Glutamatergic neuron (in vitro differentiated cells): Measurements from ENCODE around the gene TPMT. TPM values are rescaled to one million over a fixed set of nuclear protein-coding genes. Genes with fewer than 3 reads are reported as not detected.

ENCODE experiments used
- DNase-seq: peaks from one replicate; pipeline ENCODE4 v3.0.0; 2022
- H3K27ac Mint-ChIP-seq: one replicate; pipeline ENCODE4 v1.8.0; 2020; ENCODE audit warnings: mild to moderate bottlenecking, mixed read lengths, inconsistent platforms; ENCODE audit not compliant: unreplicated experiment
- H3K27me3 Mint-ChIP-seq: one replicate; pipeline ENCODE4 v1.8.0; 2020; ENCODE audit warnings: mild to moderate bottlenecking, moderate library complexity, mixed read lengths, inconsistent platforms; ENCODE audit not compliant: unreplicated experiment
- H3K36me3 Mint-ChIP-seq: one replicate; pipeline ENCODE4 v1.8.0; 2020; ENCODE audit warnings: mild to moderate bottlenecking, mixed read lengths, inconsistent platforms; ENCODE audit not compliant: unreplicated experiment
- H3K4me1 Mint-ChIP-seq: one replicate; pipeline ENCODE4 v1.8.0; 2020; ENCODE audit warnings: mild to moderate bottlenecking, low read depth, mixed read lengths, inconsistent platforms; ENCODE audit not compliant: unreplicated experiment
- H3K4me3 Mint-ChIP-seq: one replicate; pipeline ENCODE4 v1.8.0; 2020; ENCODE audit warnings: mild to moderate bottlenecking, mixed read lengths, inconsistent platforms; ENCODE audit not compliant: unreplicated experiment
- H3K9me3 Mint-ChIP-seq: one replicate; pipeline ENCODE4 v1.8.0; 2020; ENCODE audit warnings: mild to moderate bottlenecking, moderate library complexity, mixed read lengths, inconsistent platforms; ENCODE audit not compliant: unreplicated experiment
- total RNA-seq: library from RNA; stranded (reverse); fragmentation: NEBNext Ultra II Directional; extraction: Animal tissue kit (Norgen Biotek cat#: 25700); gene quantifications from one replicate; pipeline ENCODE4 v1.2.1, GENCODE V29; 2021; ENCODE audit not compliant: unreplicated experiment
- TF ChIP-seq, protein P1 (sequence below): fragments of 200-600 bp; sonication (generic); IDR thresholded peaks from one replicate; pipeline ENCODE4 v1.5.0; 2021; ENCODE audit not compliant: partially characterized antibody, unreplicated experiment

The TPMT gene
- total RNA-seq, 1 donor from 2014 or later = 3.4 TPM

DNA sequence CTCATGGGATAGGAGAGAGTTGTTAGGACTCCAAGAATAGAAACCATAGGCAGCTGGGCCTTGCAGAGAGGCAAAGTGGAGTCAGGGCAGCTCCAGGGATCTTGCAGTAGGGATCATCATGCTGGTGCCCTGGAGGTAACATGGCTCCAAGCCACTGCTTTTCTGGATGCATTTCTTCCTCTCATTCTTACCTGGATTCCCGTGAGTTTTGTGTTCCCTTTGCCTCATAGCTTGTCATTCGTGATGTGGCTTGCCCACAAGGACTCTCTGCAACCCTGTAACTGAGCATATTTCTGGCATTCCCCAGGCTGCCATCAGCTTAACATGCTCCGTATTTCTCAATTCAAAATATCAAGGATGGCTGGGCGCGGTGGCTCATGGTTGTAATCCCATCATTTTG lies 37.7 kb downstream of the TPMT start:
- Mint-ChIP-seq H3K27me3 (peaks cover 2% of the 10 kb centered on the region), H3K4me1 (peaks cover 7% of the 10 kb centered on the region), H3K27ac (no peak overlapping the region), H3K4me3 (no peak overlapping the region), H3K9me3 (peaks cover 2% of the 10 kb centered on the region), H3K36me3 (no peaks in the 10 kb centered on the region)
- no peak for DNase-seq
- TF ChIP-seq, protein P1, sequence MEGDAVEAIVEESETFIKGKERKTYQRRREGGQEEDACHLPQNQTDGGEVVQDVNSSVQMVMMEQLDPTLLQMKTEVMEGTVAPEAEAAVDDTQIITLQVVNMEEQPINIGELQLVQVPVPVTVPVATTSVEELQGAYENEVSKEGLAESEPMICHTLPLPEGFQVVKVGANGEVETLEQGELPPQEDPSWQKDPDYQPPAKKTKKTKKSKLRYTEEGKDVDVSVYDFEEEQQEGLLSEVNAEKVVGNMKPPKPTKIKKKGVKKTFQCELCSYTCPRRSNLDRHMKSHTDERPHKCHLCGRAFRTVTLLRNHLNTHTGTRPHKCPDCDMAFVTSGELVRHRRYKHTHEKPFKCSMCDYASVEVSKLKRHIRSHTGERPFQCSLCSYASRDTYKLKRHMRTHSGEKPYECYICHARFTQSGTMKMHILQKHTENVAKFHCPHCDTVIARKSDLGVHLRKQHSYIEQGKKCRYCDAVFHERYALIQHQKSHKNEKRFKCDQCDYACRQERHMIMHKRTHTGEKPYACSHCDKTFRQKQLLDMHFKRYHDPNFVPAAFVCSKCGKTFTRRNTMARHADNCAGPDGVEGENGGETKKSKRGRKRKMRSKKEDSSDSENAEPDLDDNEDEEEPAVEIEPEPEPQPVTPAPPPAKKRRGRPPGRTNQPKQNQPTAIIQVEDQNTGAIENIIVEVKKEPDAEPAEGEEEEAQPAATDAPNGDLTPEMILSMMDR = no peak

DNA sequence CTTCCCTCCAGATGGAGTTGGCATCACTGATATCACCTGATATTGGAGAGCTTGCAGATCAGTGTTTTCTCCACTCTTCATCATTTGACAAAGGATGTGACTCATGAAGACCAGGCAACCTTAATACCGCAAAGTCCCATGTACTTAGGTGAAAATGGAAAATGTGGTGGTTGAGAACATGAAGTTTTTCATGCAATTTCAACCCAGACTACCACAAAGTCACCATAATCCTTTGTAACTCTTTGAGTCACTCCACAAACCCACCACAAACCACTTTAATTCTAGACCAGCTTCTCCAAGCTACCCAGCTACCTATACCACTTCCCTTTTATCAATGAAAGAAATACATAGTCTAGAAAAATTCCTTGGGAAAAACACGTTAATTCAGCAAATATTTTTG lies 39.5 kb downstream of the TPMT start:
- H3K27ac Mint-ChIP-seq = no peak overlapping the region
- peaks cover 2% of the 10 kb centered on the region for H3K9me3 Mint-ChIP-seq
- TF ChIP-seq, protein P1 = no peak
- DNase-seq = no peak
- H3K4me3 Mint-ChIP-seq = no peak overlapping the region
- H3K4me1 Mint-ChIP-seq = peaks cover 7% of the 10 kb centered on the region
- no peaks in the 10 kb centered on the region for H3K36me3 Mint-ChIP-seq
- H3K27me3 Mint-ChIP-seq = peaks cover 2% of the 10 kb centered on the region

DNA sequence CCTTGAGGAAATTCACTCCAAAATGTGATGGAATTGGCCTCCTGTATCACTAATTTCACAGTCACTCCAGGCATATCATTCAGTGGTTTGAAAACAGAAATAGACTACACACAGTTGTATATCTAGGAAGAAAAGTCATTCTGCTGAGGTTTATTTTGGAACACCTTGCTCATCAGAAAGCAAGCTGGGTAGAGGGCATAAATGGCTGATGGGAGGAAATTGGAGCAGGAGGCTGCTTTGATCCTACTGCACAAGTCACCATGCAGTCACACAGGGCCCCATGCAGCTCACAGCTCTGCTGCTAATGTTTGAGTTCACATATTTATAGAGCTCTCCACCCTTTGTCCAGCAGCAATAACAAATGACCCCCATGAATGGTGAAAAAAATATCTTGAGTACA lies 44.7 kb downstream of the TPMT start:
- no peak overlapping the region for H3K27ac Mint-ChIP-seq
- TF ChIP-seq, protein P1 = no peak
- no peak for DNase-seq
- no peaks in the 10 kb centered on the region for H3K36me3 Mint-ChIP-seq
- H3K4me3 Mint-ChIP-seq = no peak overlapping the region
- H3K27me3 Mint-ChIP-seq = no peaks in the 10 kb centered on the region
- H3K9me3 Mint-ChIP-seq = peaks cover 2% of the 10 kb centered on the region
- no peaks in the 10 kb centered on the region for H3K4me1 Mint-ChIP-seq

DNA sequence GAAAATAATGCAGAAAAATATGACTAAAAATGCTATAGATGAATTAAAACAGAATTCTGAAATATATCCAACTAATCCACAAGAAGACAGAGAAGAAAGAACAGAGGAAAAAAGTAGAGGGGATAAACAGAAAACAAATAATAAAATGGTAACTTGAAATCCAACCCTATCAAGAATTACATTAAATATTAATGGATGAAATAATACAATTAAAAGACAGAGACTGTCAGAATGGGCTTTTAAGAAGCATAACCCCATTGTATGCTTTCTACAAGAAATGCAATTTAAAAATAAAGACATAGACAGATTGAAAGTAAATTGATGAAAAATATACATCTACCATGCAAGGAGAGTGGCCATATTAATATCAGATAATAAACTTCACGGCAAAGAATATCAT lies 47.8 kb downstream of the TPMT start:
- Mint-ChIP-seq H3K9me3 (peaks cover 2% of the 10 kb centered on the region), H3K4me3 (no peak overlapping the region), H3K4me1 (no peaks in the 10 kb centered on the region), H3K27me3 (no peaks in the 10 kb centered on the region), H3K27ac (no peak overlapping the region), H3K36me3 (no peaks in the 10 kb centered on the region)
- TF ChIP-seq, protein P1 = no peak
- DNase-seq = no peak

DNA sequence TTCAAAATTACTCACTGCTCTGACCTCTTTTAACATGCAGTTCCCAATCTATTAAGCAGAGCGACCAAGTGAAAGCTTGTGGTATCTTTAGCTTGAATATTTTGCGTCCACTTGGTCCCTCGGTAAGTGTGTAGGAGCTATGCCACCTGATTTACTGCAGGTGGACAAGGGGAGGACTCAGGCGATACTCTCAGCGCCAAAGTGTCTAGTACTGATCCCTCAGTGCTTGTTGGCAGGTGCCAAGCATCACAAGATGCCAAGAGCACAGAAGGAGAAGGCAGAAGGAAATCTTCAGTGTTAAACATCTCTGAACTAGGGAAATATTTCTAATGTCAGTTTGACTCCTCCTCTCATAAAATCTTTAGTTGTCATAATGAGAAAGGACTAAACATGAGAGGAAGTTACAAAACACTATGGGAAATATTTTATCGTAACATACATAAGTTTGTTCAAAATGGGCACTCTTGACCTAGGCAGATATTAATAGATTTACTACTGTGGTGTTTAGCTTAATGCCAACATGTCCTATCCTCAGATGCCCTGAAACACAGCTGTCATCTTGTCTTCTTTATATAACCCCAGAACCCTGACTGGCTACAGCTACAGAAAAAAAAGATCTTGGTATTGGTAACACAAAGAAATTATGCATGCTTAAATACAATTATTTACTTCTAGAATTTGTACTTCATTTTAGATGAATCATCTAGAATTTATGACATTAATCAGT lies 51.9 kb downstream of the TPMT start:
- Mint-ChIP-seq H3K4me1 (no peaks in the 10 kb centered on the region), H3K27ac (no peak overlapping the region)

More for the DNA sequence above, 51.9 kb downstream of the TPMT start:
- H3K27me3 Mint-ChIP-seq = peaks cover under 1% of the 10 kb centered on the region
- no peak for DNase-seq
- H3K9me3 Mint-ChIP-seq = peaks cover 4% of the 10 kb centered on the region
- H3K36me3 Mint-ChIP-seq = peaks cover under 1% of the 10 kb centered on the region
- no peak overlapping the region for H3K4me3 Mint-ChIP-seq
- TF ChIP-seq, protein P1 = no peak
